ENCODE results near the gene ARL6IP6. TPM values are rescaled to one million over a fixed set of nuclear protein-coding genes. Genes with fewer than 3 reads are reported as not detected.
"Not testable (repeated sequence)": the region's sequence is repeated elsewhere in the genome, so short reads cannot be mapped to it uniquely, and the experiment has no call there.

The ARL6IP6 gene
- total and polyA plus RNA-seq, 4 donors: 9.6 to 15.7 (median 12.7) TPM

GRCh38 chr2:152716805-152717227 is 1.6 kb upstream of the ARL6IP6 start:
- Histone ChIP-seq H3K9me3 (ENCODE audit: control insufficient read depth, low read length) (no peaks in the 10 kb centered on the region), H3K4me3 (ENCODE audit: low read length in 2 of 2) (peak overlapping the region; percentile 77 to 91), H3K4me1 (ENCODE audit: control insufficient read depth in 1 of 2, insufficient read depth in 2 of 2, low read length in 2 of 2) (peaks cover 0 to 6% of the 10 kb centered on the region in 2 donors), H3K27me3 (ENCODE audit: control insufficient read depth in 1 of 2, insufficient read depth in 2 of 2, low read length in 1 of 2) (no peaks in the 10 kb centered on the region), H3K36me3 (ENCODE audit: control insufficient read depth in 1 of 2, insufficient read depth in 2 of 2, low read length in 1 of 2) (peaks cover 0 to 3% of the 10 kb centered on the region in 2 donors), H3K27ac (ENCODE audit: low read depth in 1 of 2, low read length in 2 of 2) (peak overlapping the region in 1 of 2 donors; percentile 30)
- intact Hi-C loops (cut with DNase I): loop anchor here in 1 of 2 donors (5.0 kb wide), 1 partner anchor 540 kb away; the partner anchor contains the start of gene STAM2
- DNase-seq: peak in 1 of 2 donors; percentile 50
- no peak for ATAC-seq (ENCODE audit: low FRiP score)
- 0% methylated on average over 13 of the region's 13 CpGs for WGBS, 2 donors

DNA sequence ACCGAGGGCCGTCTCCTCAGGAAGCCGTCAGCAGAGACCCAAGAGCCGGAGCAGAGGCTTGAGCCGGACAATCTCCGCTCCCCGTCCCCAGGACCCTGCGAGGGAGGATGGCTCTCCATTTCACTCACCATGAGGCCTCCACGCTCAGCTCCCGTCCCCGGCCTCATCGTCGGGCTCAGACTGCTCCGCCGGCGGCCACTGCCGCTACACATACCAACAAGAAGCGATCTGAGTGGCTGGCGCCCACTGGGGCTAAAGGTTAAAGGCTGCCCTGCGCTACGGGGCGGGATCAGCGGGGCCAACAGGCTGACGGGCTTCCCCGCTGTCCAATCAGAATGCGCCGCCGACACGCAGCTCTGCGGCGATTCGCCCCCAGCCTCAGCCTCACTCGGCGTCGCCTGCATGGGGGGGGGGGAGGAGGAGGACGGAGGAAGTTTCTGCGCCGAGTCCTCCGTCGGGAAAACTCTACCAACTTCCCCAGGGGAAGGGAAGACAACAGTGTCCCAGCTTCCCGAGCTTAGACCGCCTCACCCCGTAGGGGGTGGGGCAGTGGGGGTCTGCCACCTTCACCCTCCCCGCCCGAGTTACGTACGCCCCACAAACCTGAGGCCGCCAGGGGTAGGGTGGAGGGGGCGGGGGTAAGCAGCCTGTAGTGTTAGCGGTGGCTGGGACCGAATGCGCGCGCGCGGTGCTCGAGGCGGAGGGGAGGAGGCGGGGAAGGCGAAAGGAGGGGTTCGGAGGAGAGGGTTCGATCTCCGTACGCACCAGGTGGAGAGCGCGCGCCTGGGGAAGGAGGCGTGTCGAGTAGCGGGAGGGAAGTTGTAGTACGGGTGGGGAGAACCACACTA is 968 bp upstream of the ARL6IP6 start, which contains the start of gene PRPF40A:
PRPF40A (minus strand) TSS at position 234 of the 848 bp plus-strand sequence; CDS start at position 212, 22 bp downstream.
- ATAC-seq (ENCODE audit: low FRiP score) (peak; percentile 97), DNase-seq (peak; percentile 99 to 100)
- H3K4me3 ChIP-seq (ENCODE audit: low read length in 2 of 2): peak within 1 kb of the TSS; percentile 77 to 91
- H3K4me1 ChIP-seq (ENCODE audit: control insufficient read depth in 1 of 2, insufficient read depth in 2 of 2, low read length in 2 of 2): peaks cover 0 to 6% of the 10 kb centered on the region in 2 donors
- H3K27me3 ChIP-seq (ENCODE audit: control insufficient read depth in 1 of 2, insufficient read depth in 2 of 2, low read length in 1 of 2): no peaks in the 10 kb centered on the region
- H3K9me3 ChIP-seq (ENCODE audit: control insufficient read depth, low read length): no peaks in the 10 kb centered on the region
- intact Hi-C loops (cut with DNase I): loop anchor here in 1 of 2 donors (5.0 kb wide), 1 partner anchor 540 kb away; the partner anchor contains the start of gene STAM2
- H3K36me3 ChIP-seq (ENCODE audit: control insufficient read depth in 1 of 2, insufficient read depth in 2 of 2, low read length in 1 of 2): no peaks in the 10 kb centered on the region
- H3K27ac ChIP-seq (ENCODE audit: low read depth in 1 of 2, low read length in 2 of 2): peak within 1 kb of the TSS; percentile 62 to 87
- 0% methylated on average over 68 to 71 of the region's 71 CpGs for WGBS, 2 donors

GRCh38 chr2:152718909-152719645 is 657 bp downstream of the ARL6IP6 start:
- Histone ChIP-seq H3K27ac (ENCODE audit: low read depth in 1 of 2, low read length in 2 of 2) (peak overlapping the region in 1 of 2 donors; percentile 66), H3K36me3 (ENCODE audit: control insufficient read depth in 1 of 2, insufficient read depth in 2 of 2, low read length in 1 of 2) (no peaks in the 10 kb centered on the region), H3K4me1 (ENCODE audit: control insufficient read depth in 1 of 2, insufficient read depth in 2 of 2, low read length in 2 of 2) (peaks cover 0 to 6% of the 10 kb centered on the region in 2 donors), H3K4me3 (ENCODE audit: low read length in 2 of 2) (peak overlapping the region; percentile 61 to 62), H3K9me3 (ENCODE audit: control insufficient read depth, low read length) (no peaks in the 10 kb centered on the region), H3K27me3 (ENCODE audit: control insufficient read depth in 1 of 2, insufficient read depth in 2 of 2, low read length in 1 of 2) (no peaks in the 10 kb centered on the region)
- 2% methylated on average over 23 of the region's 23 CpGs for WGBS, 2 donors
- no peak for DNase-seq
- ATAC-seq (ENCODE audit: low FRiP score): no peak
- intact Hi-C loops (cut with DNase I): loop anchor here in 1 of 2 donors (5.0 kb wide), 1 partner anchor 542 kb away; the partner anchor contains the start of gene STAM2

DNA sequence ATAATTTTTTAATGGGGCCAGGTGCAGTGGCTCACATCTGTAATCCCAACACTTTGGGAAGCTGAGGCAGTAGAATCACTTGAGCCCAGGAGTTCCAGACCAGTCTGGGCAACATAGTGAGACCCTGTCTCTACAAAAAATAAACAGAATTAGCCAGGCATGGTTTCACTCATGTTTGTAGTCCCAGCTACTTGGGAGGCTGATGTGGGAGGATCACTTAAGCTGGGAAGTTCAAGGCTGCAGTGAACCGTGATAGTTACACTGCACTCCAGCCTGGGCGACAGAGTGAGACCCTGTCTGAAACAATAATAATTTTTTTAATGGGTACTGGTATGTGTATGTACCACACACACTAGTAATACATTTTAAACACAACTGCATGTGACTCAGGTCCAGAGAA is 2.4 kb downstream of the ARL6IP6 start:
- ATAC-seq (ENCODE audit: low FRiP score) (no peak), DNase-seq (no peak)
- intact Hi-C loops (cut with DNase I): no loop called here
- Histone ChIP-seq H3K4me3 (ENCODE audit: low read length in 2 of 2) (no peak overlapping the region), H3K27ac (ENCODE audit: low read depth in 1 of 2, low read length in 2 of 2) (no peak overlapping the region), H3K4me1 (ENCODE audit: control insufficient read depth in 1 of 2, insufficient read depth in 2 of 2, low read length in 2 of 2) (peaks cover 0 to 6% of the 10 kb centered on the region in 2 donors), H3K9me3 (ENCODE audit: control insufficient read depth, low read length) (no peaks in the 10 kb centered on the region), H3K27me3 (ENCODE audit: control insufficient read depth in 1 of 2, insufficient read depth in 2 of 2, low read length in 1 of 2) (no peaks in the 10 kb centered on the region), H3K36me3 (ENCODE audit: control insufficient read depth in 1 of 2, insufficient read depth in 2 of 2, low read length in 1 of 2) (no peaks in the 10 kb centered on the region)
- 56 to 74% methylated on average over 2 of the region's 2 CpGs for WGBS, 2 donors

- H3K4me3 ChIP-seq (ENCODE audit: low read length in 2 of 2); intact Hi-C loops (cut with DNase I): not testable (repeated sequence)
These were observed 4.2 kb downstream of the ARL6IP6 start for GRCh38 chr2:152722639-152723038.

DNA sequence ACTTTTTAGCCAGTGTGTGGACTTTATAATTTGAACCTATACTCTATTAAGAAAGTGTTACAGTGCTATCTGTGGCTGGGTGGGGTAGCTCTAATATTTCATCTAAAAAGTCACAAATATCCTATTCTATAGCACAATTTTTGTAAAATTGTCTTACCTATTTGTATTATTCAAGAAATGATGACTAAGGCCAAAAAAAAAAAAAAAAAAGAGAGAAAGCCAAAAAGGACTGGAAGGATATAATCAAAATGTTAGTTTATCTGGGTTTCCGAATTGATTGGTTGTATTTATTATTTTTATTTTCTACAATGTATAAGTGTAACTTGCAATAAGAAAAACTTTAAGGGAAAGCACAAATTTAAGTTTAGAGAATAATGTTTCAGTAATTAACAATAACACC is 5.5 kb downstream of the ARL6IP6 start:
- Histone ChIP-seq H3K4me3 (ENCODE audit: low read length in 2 of 2) (no peak overlapping the region), H3K36me3 (ENCODE audit: control insufficient read depth in 1 of 2, insufficient read depth in 2 of 2, low read length in 1 of 2) (no peaks in the 10 kb centered on the region), H3K9me3 (ENCODE audit: control insufficient read depth, low read length) (no peaks in the 10 kb centered on the region), H3K27ac (ENCODE audit: low read depth in 1 of 2, low read length in 2 of 2) (no peak overlapping the region), H3K4me1 (ENCODE audit: control insufficient read depth in 1 of 2, insufficient read depth in 2 of 2, low read length in 2 of 2) (peaks cover 0 to 6% of the 10 kb centered on the region in 2 donors), H3K27me3 (ENCODE audit: control insufficient read depth in 1 of 2, insufficient read depth in 2 of 2, low read length in 1 of 2) (no peaks in the 10 kb centered on the region)
- 73 to 87% methylated on average over 1 of the region's 1 CpG for WGBS, 2 donors
- ATAC-seq (ENCODE audit: low FRiP score): no peak
- no peak for DNase-seq
- intact Hi-C loops (cut with DNase I): no loop called here

More at GRCh38 chr2:152722639-152723038, 4.2 kb downstream of the ARL6IP6 start:
- H3K4me1 ChIP-seq (ENCODE audit: control insufficient read depth in 1 of 2, insufficient read depth in 2 of 2, low read length in 2 of 2); H3K9me3 ChIP-seq (ENCODE audit: control insufficient read depth, low read length); DNase-seq; H3K27me3 ChIP-seq (ENCODE audit: control insufficient read depth in 1 of 2, insufficient read depth in 2 of 2, low read length in 1 of 2); H3K27ac ChIP-seq (ENCODE audit: low read depth in 1 of 2, low read length in 2 of 2); ATAC-seq (ENCODE audit: low FRiP score); H3K36me3 ChIP-seq (ENCODE audit: control insufficient read depth in 1 of 2, insufficient read depth in 2 of 2, low read length in 1 of 2): not testable (repeated sequence)
- WGBS, 2 donors: 93% methylated on average over 8 of the region's 8 CpGs

- intact Hi-C loops (cut with DNase I): no loop called here
- Histone ChIP-seq H3K36me3 (ENCODE audit: control insufficient read depth in 1 of 2, insufficient read depth in 2 of 2, low read length in 1 of 2) (no peaks in the 10 kb centered on the region), H3K4me3 (ENCODE audit: low read length in 2 of 2) (no peak overlapping the region), H3K9me3 (ENCODE audit: control insufficient read depth, low read length) (no peaks in the 10 kb centered on the region), H3K27ac (ENCODE audit: low read depth in 1 of 2, low read length in 2 of 2) (no peak overlapping the region), H3K4me1 (ENCODE audit: control insufficient read depth in 1 of 2, insufficient read depth in 2 of 2, low read length in 2 of 2) (no peaks in the 10 kb centered on the region), H3K27me3 (ENCODE audit: control insufficient read depth in 1 of 2, insufficient read depth in 2 of 2, low read length in 1 of 2) (no peaks in the 10 kb centered on the region)
- ATAC-seq (ENCODE audit: low FRiP score): no peak
- 88 to 92% methylated on average over 2 of the region's 2 CpGs for WGBS, 2 donors
- no peak for DNase-seq
These were observed 11.4 kb downstream of the ARL6IP6 start for GRCh38 chr2:152729844-152730243.

DNA sequence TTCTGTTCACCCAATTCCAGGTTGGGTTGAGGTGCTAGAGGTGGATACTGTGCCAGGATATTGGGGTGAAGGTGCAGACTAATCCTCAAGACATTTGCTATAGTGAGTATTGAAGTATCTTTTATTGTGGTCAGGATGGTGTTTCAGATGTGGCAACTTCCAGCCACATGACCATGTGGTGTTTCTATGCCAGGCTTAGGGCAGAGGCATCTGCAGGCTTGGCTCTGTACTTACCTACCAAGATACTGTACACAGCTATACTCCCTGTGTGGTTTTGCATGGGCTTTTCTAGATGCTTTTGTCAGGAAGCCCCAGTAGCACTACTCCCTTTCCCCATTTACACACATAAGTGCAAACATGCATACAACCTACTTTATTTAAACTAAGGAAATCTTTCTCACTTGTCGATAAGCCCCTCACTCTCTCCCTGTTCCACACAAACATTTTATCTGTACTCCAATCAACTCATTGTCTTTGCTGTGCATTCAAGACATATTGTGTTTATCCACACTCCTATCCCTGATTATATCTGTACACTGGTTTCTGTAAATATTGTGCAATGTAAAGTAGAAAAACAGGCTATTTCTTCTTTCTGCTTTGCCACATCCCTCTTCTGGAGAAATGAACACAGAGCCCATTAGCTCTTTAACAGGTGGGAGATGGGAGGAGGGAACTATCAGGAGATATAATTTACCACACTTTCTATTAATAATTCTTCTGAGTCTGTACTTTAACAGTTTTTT is 12.3 kb downstream of the ARL6IP6 start:
- 96 to 98% methylated on average over 1 of the region's 1 CpG for WGBS, 2 donors
- DNase-seq (no peak), ATAC-seq (ENCODE audit: low FRiP score) (no peak)
- Histone ChIP-seq H3K27ac (ENCODE audit: low read depth in 1 of 2, low read length in 2 of 2) (no peak overlapping the region), H3K4me1 (ENCODE audit: control insufficient read depth in 1 of 2, insufficient read depth in 2 of 2, low read length in 2 of 2) (no peaks in the 10 kb centered on the region), H3K9me3 (ENCODE audit: control insufficient read depth, low read length) (no peaks in the 10 kb centered on the region), H3K4me3 (ENCODE audit: low read length in 2 of 2) (no peak overlapping the region), H3K36me3 (ENCODE audit: control insufficient read depth in 1 of 2, insufficient read depth in 2 of 2, low read length in 1 of 2) (no peaks in the 10 kb centered on the region), H3K27me3 (ENCODE audit: control insufficient read depth in 1 of 2, insufficient read depth in 2 of 2, low read length in 1 of 2) (no peaks in the 10 kb centered on the region)
- intact Hi-C loops (cut with DNase I): no loop called here

Data from aorta (tissue), 5 donors.